ENCODE measurements around the gene MAP3K14.
"Not testable (repeated sequence)": the region's sequence is repeated elsewhere in the genome, so short reads cannot be mapped to it uniquely, and the experiment has no call there.

MAP3K14 gene

DNA sequence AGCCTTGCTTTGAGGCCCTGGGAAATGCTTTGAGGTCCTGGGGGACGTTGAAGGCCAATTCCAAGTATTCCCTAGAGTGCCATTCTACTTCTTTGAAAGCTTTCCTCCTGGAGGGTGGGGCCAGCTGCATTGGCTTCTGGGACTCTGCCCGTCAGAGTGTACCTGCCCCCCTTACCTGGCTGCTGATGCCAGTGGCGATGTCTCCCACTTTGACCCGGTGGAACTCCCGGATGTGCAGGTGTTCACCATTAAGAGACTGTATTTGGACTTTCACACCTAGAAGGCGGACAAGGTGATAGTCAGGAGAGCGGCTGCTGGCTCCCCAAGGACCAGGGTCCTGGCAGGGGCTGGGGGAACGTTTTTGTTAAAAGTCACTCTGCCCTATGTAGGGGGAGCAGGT is 51.8 kb downstream of the MAP3K14 start:
- TF ChIP-seq GATA1 (IDR thresholded peaks at IDR 0.05; ENCODE audit: low read depth, low read length) (no peak), POLR2A (IDR thresholded peaks at IDR 0.05; ENCODE audit: low read length) (no peak)
- no peak for DNase-seq

DNA sequence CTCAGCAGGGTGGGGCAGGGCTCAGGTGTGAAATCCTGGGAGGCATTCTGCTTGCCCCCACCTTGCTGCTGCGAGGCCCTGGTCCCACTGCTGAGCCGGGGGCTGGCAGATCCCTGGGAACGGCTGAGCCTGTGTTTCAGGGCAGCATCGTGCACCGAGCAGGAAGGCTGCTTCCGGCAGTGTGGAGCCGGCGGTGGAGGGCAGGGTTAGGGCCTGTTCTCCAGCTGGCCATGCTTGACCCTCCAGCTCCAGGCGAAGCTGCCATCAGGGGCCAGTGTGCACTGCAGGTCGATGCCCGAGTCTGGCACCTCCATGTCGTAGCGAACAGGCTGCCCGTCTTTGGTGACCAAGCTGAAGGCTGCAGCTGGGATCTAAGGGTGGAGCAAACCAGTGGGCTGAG is 52.4 kb downstream of the MAP3K14 start:
- DNase-seq, result no peak

DNA sequence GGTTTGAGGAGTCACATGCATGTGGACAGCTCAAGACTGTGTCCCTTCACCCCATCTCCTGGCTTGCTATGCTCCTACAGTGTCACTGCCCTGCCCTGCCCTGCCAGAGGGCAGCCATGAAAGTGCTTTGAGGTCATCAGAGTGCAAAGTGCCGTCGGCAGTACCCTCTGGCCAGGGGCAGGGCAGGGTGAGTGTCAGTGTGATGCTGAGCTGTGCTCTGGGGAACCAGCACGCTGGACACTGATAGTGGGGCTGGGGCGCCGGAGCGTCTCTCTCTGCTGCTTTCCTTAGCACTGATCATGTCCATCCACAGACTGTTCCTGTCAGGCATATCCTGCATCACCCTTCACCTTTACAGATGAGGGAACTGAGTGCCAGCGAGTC is 53.4 kb downstream of the MAP3K14 start:
- TF ChIP-seq GATA1 (IDR thresholded peaks at IDR 0.05; ENCODE audit: low read depth, low read length) (no peak), POLR2A (IDR thresholded peaks at IDR 0.05; ENCODE audit: low read length) (no peak)
- no peak for DNase-seq

More for the DNA sequence above, 52.4 kb downstream of the MAP3K14 start:
- TF ChIP-seq POLR2A (IDR thresholded peaks at IDR 0.05; ENCODE audit: low read length) (no peak), GATA1 (IDR thresholded peaks at IDR 0.05; ENCODE audit: low read depth, low read length) (no peak)

DNA sequence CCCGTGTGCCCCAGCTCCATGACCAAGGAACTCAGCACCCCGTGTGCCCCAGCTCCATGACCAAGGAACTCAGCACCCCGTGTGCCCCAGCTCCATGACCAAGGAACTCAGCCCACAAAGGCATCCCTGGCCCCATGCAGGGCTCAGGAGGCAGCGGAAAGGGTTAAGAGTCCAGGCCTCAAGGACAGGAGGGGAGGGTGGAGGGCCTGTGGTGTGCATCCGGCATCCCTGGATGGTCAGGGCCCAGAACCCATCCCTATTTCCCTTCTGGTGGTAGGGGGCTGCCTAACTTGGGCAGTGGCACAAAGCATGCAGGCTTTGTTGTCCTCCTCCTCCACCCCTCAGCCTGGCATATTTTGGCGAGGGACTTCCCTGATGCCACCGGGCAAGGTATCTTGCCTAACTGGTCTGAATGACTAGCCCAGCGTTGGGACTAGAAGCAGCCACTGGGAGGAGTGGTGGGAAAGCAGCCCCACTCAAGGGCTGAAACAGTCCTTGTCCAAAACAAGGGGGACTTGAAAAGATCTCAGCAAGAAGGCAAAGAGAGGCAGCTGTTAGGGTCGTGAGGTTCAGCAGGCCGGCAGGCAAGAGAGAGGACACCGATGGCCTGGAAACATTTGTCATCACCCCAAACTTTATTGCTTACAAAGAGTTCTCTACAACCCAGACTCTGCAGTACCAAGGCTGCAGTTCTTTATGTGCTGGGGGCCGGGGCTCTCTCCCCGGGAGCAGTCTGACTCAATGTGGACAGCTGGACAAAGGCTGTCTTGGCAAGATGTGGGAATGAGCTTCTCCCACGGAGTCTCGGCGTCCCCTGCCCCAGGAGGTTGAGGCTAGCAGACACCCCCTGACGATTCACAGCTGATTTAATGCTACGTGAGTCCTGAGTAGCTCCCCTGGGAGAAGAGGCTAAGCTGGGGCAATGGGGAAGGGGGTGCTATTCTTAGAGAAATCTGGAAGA is 54.0 kb downstream of the MAP3K14 start:
- TF ChIP-seq POLR2A (IDR thresholded peaks at IDR 0.05; ENCODE audit: low read length) (no peak), GATA1 (IDR thresholded peaks at IDR 0.05; ENCODE audit: low read depth, low read length) (no peak)
- DNase-seq, result no peak

DNA sequence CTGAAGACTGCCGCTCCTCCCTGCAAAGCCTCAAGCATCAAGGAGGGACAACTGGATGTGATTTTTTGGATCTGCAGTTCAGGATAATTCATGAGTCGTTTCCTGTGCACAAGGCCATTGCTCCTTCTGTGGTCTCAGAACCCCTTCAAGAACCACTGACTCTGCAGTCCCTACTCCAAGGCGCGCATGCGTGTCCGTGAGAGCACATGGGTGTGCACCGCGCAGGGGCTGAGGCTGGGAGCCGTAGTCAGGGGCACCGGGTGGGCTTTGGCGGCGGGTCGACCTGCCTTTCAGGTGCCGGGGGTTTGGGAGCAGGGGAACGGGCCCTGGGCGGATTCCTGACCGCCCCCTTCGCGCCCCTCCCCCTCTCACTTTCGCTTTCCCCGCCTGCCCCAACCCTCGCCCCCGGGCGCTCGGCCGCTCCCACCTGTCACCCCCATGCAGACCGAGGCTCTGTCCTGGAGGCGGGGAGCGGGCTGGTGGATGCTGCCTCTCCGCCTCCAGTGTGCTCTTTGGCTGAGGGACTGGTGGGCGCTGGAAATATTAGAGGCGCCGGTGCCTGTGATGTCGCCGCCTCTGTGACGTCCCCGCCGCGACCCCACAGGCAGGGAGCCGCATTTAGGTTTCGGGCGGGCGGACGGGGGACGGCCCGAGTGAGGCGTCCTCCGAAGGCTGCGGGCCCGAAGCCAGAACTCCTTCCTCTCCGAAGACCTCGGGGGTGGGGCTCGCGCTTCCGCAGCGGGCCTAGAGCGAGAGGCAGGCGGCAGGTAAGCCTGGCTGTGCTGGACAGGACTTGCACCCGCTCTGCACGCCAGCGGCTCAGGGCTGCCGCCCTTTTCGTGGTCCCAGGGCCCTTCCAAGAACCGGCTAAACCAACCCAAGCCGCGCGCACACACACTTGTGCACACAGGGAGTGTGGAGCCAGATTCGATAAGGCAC is 55.0 kb downstream of the MAP3K14 start, which contains the start of gene SPATA32:
Gene SPATA32, minus strand, starts transcription at position 518 of the 939 bp plus-strand sequence. Its CDS starts 78 bp downstream, at position 440.
- DNase-seq, result peak; percentile 42 to 51
- TF ChIP-seq GATA1 (IDR thresholded peaks at IDR 0.05; ENCODE audit: low read depth, low read length) (no peak), POLR2A (IDR thresholded peaks at IDR 0.05; ENCODE audit: low read length) (peak; percentile 31)

DNA sequence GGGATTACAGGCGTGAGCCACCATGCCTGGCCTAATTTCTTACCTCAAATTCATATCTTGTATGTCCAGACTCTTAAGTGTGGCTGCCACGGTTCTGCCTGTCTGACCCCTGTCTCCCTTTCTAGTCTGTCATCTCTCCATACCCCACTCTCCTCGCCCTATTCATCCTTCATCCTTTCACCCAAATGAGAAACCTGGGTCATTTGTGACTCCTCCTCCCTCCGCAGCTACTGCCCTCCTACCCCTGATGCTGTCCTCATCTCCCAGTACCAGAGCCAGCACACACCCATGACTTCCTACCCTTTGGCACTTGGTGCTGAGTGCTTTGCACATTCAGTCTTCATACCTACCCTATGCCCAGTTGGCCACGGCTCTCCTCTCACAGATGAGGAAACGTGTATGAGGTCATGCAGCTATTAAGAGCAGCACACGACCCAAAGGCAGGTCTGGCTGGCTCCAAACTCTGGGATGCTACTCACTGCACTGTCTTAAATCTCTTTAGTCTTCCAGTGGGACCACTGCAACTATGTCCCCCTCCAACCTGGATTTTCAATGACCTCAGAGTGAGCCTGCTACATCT is 56.5 kb downstream of the MAP3K14 start:
- TF ChIP-seq POLR2A (IDR thresholded peaks at IDR 0.05; ENCODE audit: low read length) (no peak), GATA1 (IDR thresholded peaks at IDR 0.05; ENCODE audit: low read depth, low read length) (no peak)

DNA sequence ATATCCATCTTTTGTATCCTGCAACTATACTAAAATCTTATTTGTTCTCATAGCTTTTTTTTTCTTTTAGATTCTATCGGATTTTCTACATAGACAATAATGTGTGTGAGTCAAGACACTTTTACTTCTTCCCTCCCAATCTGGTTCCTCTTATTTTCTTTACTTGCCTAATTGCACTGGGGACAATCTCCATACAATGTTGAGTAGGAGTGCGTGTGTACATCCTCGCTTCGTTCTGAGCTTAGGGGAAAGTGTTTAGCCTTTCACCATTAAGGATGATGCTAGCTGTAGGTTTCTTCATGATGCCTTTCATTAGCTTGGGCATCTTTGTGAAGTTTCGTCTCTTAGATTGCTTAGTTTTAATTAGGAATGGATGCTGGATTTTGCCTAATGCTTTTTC is 57.8 kb downstream of the MAP3K14 start:
- no peak for DNase-seq
- TF ChIP-seq GATA1 (IDR thresholded peaks at IDR 0.05; ENCODE audit: low read depth, low read length), result no peak
- TF ChIP-seq POLR2A (IDR thresholded peaks at IDR 0.05; ENCODE audit: low read length), result no peak

More for the DNA sequence above, 56.5 kb downstream of the MAP3K14 start:
- no peak for DNase-seq

DNA sequence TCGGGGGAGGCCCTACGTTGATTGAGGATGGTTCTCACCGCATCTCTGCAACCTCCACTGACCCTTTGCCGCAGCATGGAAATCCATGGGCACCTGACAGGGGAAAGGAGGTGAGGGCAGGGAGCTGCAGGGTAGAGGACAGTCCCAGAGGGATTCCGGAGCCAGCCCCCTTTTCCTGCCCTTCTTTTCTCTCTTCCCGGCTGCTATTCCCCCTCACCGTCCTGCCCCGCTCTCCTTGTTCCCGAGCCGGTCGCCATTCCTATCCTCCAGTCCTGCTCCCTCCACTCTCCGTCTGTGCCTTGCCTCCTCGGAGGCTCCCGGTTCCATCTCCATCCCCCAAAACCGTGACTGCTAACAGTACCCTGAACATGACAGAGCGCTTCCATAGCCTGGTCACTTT is 59.7 kb downstream of the MAP3K14 start:
- no peak for TF ChIP-seq GATA1 (IDR thresholded peaks at IDR 0.05; ENCODE audit: low read depth, low read length)
- TF ChIP-seq POLR2A (IDR thresholded peaks at IDR 0.05; ENCODE audit: low read length), result no peak
- DNase-seq, result no peak

DNA sequence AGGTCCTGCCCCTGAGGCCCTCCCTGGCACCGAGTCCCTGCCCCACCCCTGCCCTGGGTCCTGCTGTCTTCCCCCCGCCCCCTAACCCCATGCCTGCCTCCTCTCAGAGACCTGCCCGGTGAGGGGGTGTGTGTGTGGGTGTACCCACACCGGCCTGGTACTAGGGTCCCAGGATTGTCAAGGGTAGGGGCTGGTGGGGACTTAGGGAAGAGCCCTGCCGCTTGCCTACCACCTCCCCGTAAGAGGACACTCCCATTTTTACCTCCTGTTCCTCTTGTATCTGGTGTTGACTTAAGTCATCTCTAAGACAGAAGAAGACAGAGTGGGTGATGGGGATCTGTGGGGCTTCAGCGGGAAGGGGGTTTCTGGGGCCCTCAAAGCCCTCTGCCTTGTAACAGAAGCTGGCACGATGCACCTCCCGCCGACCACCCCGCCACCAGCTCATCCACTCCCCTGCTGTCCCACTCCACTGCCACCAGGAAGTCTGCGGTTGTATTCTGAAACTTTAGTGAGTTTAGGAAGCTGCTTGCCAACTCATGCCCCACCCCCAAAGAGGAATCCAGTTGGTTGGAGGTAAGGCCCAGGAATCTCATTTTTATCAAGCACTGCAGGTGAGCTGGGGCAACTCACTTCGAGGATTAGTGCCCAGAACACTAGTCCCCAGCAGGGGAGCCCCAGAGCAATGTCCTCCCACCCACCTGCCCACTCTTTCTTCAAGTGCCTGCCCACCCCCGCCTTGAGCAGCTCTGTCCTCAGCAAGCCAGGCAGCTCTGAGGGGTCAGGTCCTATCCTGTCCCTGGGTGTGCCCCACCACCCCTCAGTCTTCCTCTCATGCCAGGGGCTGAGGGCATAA is 60.5 kb downstream of the MAP3K14 start:
- TF ChIP-seq GATA1 (IDR thresholded peaks at IDR 0.05; ENCODE audit: low read depth, low read length) (no peak), POLR2A (IDR thresholded peaks at IDR 0.05; ENCODE audit: low read length) (no peak)
- DNase-seq, result no peak

DNA sequence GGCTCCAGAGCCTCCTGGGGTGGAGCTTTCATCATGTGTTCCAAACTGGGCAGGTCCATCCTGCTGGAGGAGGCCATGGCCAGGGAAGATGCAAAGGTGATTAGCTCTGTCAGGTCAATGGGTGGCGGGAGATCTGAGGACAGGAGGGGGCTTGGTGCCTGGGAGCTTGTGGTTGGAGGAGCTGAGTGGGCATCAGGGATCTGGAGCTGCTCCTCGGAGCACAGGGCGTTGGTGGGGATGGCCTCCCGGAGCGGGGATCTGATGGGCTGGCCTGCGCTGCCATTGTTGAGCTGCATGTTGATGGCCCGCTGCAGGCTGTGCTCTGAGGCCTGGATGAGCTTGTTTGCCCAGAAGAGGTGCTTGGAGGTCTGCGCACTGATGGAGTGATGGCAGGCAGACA is 61.5 kb downstream of the MAP3K14 start:
- no peak for TF ChIP-seq POLR2A (IDR thresholded peaks at IDR 0.05; ENCODE audit: low read length)
- no peak for TF ChIP-seq GATA1 (IDR thresholded peaks at IDR 0.05; ENCODE audit: low read depth, low read length)

DNA sequence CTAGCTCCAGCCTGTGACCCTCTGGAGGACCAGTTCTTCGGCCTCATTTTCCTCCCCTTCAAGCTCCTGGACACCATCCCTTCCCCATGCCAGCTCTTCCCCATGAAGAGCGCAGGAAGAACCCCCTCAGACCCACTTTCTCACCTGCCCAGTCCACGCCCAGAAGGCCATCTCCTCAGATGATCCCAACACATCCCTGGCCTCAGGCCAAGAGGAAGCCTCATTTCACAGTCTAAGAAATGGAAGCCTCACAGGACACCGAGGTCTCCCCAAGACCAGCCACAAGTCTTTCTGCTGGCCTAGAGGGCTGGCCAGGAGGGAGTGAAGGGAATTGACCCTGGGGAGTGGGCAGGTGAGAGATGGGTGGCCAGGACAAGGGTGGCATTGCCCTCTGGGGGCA is 62.9 kb downstream of the MAP3K14 start:
- DNase-seq, result no peak
- no peak for TF ChIP-seq POLR2A (IDR thresholded peaks at IDR 0.05; ENCODE audit: low read length)
- no peak for TF ChIP-seq GATA1 (IDR thresholded peaks at IDR 0.05; ENCODE audit: low read depth, low read length)

More for the DNA sequence above, 61.5 kb downstream of the MAP3K14 start:
- no peak for DNase-seq

DNA sequence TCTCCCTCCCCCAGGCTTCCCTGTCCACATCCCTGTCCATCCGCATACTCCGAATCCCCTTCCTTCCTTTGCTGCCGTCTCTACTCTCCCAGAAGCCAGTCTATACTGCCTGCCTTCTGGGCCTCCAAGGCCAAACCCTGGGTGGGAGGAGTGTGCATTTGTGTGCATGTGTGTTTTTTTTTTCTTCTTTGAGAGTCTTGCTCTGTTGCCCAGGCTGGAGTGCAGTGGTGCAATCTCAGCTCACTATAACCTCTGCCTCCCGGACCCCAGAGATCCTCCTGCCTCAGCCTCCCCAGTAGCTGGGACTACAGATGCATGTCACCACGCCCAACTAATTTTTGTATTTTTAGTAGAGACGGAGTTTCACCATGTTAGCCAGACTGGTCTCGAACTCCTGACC is 63.6 kb downstream of the MAP3K14 start:
- DNase-seq, result not testable (repeated sequence)

DNA sequence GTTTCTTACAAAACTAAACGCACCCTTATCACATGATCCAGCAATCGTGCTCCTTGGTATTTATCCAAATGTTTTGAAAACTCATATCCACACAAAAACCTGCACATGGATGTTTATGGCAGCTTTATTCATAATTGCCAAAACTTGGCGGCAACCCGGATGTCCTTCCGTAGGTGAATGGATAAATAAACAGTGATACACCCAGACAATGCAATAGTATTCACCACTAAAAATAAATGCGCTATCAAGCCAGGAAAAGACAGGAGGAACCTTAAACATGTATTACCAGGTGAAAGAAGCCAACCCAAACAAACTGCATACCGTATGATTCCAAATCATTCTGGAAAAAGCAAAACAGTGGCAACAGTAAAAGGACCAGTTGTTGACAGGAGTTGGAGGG is 64.9 kb downstream of the MAP3K14 start:
- no peak for DNase-seq

More for the DNA sequence above, 64.9 kb downstream of the MAP3K14 start:
- TF ChIP-seq POLR2A (IDR thresholded peaks at IDR 0.05; ENCODE audit: low read length) (peak; percentile 32), GATA1 (IDR thresholded peaks at IDR 0.05; ENCODE audit: low read depth, low read length) (no peak)
